HUES48 (cell line): ENCODE measurements around the gene ERC1.
A peak's percentile ranks its signal among the peaks of the same experiment; 100 is the strongest.

Source experiments
- H3K27ac ChIP-seq: one replicate; pipeline ENCODE4 v1.7.0; 2013; ENCODE audit warnings: low read depth, low read length, inconsistent platforms
- H3K27me3 ChIP-seq: 2 replicates; pipeline ENCODE4 v1.6.1; 2013; ENCODE audit warnings: mild to moderate bottlenecking, low read length; ENCODE audit not compliant: control insufficient read depth, insufficient read depth
- H3K36me3 ChIP-seq: 2 replicates; pipeline ENCODE4 v1.6.1; 2013; ENCODE audit warnings: low read length; ENCODE audit not compliant: control insufficient read depth, insufficient read depth
- H3K4me1 ChIP-seq: 2 replicates; pipeline ENCODE4 v1.6.1; 2013; ENCODE audit warnings: mild to moderate bottlenecking, low read length; ENCODE audit not compliant: control insufficient read depth, insufficient read depth
- H3K4me3 ChIP-seq: 2 replicates; pipeline ENCODE4 v1.5.1; 2013; ENCODE audit warnings: mild to moderate bottlenecking, low read depth, low read length
- H3K9ac ChIP-seq: 2 replicates; pipeline ENCODE4 v1.6.1; 2013; ENCODE audit warnings: mild to moderate bottlenecking, low read depth, low read length, moderate library complexity
- H3K9me3 ChIP-seq: 2 replicates; pipeline ENCODE4 v1.6.1; 2013; ENCODE audit warnings: low read length; ENCODE audit not compliant: control insufficient read depth, insufficient read depth

The ERC1 gene

GRCh38 chr12:1459339-1459738 lies 468.3 kb downstream of the ERC1 start:
- Histone ChIP-seq H3K9ac (no peak overlapping the region), H3K4me3 (no peak overlapping the region), H3K27ac (no peak overlapping the region), H3K36me3 (no peaks in the 10 kb centered on the region), H3K9me3 (no peaks in the 10 kb centered on the region), H3K27me3 (no peaks in the 10 kb centered on the region), H3K4me1 (no peaks in the 10 kb centered on the region)

GRCh38 chr12:1463073-1463905 lies 472.3 kb downstream of the ERC1 start:
- H3K4me3 ChIP-seq: no peak overlapping the region
- no peaks in the 10 kb centered on the region for H3K36me3 ChIP-seq
- H3K9me3 ChIP-seq: no peaks in the 10 kb centered on the region
- H3K27ac ChIP-seq: no peak overlapping the region
- no peaks in the 10 kb centered on the region for H3K4me1 ChIP-seq
- no peak overlapping the region for H3K9ac ChIP-seq
- H3K27me3 ChIP-seq: no peaks in the 10 kb centered on the region

- Histone ChIP-seq H3K27me3 (no peaks in the 10 kb centered on the region), H3K9me3 (no peaks in the 10 kb centered on the region), H3K4me1 (no peaks in the 10 kb centered on the region), H3K4me3 (no peak overlapping the region), H3K36me3 (no peaks in the 10 kb centered on the region), H3K27ac (no peak overlapping the region), H3K9ac (no peak overlapping the region)
Observed at GRCh38 chr12:1464925-1465324, 473.9 kb downstream of the ERC1 start.

- Histone ChIP-seq H3K27me3 (no peaks in the 10 kb centered on the region), H3K36me3 (no peaks in the 10 kb centered on the region), H3K4me3 (no peak overlapping the region), H3K9me3 (no peaks in the 10 kb centered on the region), H3K9ac (no peak overlapping the region), H3K4me1 (no peaks in the 10 kb centered on the region), H3K27ac (no peak overlapping the region)
Observed at GRCh38 chr12:1465990-1466389, 475.0 kb downstream of the ERC1 start.

GRCh38 chr12:1466481-1467154 lies 475.6 kb downstream of the ERC1 start:
- H3K4me1 ChIP-seq: no peaks in the 10 kb centered on the region
- H3K36me3 ChIP-seq: no peaks in the 10 kb centered on the region
- H3K27me3 ChIP-seq: no peaks in the 10 kb centered on the region
- H3K4me3 ChIP-seq: no peak overlapping the region
- no peak overlapping the region for H3K9ac ChIP-seq
- no peak overlapping the region for H3K27ac ChIP-seq
- H3K9me3 ChIP-seq: no peaks in the 10 kb centered on the region

- no peak overlapping the region for H3K27ac ChIP-seq
- H3K9me3 ChIP-seq: no peaks in the 10 kb centered on the region
- no peak overlapping the region for H3K4me3 ChIP-seq
- no peaks in the 10 kb centered on the region for H3K27me3 ChIP-seq
- H3K9ac ChIP-seq: no peak overlapping the region
- no peaks in the 10 kb centered on the region for H3K36me3 ChIP-seq
- H3K4me1 ChIP-seq: no peaks in the 10 kb centered on the region
Observed at GRCh38 chr12:1467710-1468109, 476.7 kb downstream of the ERC1 start.

- Histone ChIP-seq H3K36me3 (no peaks in the 10 kb centered on the region), H3K4me1 (peaks cover 6% of the 10 kb centered on the region), H3K9me3 (no peaks in the 10 kb centered on the region), H3K4me3 (no peak overlapping the region), H3K27ac (no peak overlapping the region), H3K9ac (no peak overlapping the region), H3K27me3 (no peaks in the 10 kb centered on the region)
Observed at GRCh38 chr12:1469070-1469469, 478.0 kb downstream of the ERC1 start.

- H3K4me1 ChIP-seq: peaks cover 16% of the 10 kb centered on the region
- no peak overlapping the region for H3K27ac ChIP-seq
- H3K4me3 ChIP-seq: no peak overlapping the region
- H3K9me3 ChIP-seq: no peaks in the 10 kb centered on the region
- H3K27me3 ChIP-seq: no peaks in the 10 kb centered on the region
- no peaks in the 10 kb centered on the region for H3K36me3 ChIP-seq
- no peak overlapping the region for H3K9ac ChIP-seq
Observed at GRCh38 chr12:1470051-1470450, 479.0 kb downstream of the ERC1 start.

GRCh38 chr12:1471224-1471623 lies 480.2 kb downstream of the ERC1 start:
- no peak overlapping the region for H3K9ac ChIP-seq
- no peaks in the 10 kb centered on the region for H3K27me3 ChIP-seq
- no peak overlapping the region for H3K27ac ChIP-seq
- no peak overlapping the region for H3K4me3 ChIP-seq
- no peaks in the 10 kb centered on the region for H3K9me3 ChIP-seq
- no peaks in the 10 kb centered on the region for H3K36me3 ChIP-seq
- peaks cover 19% of the 10 kb centered on the region for H3K4me1 ChIP-seq

GRCh38 chr12:1473418-1473817 lies 482.4 kb downstream of the ERC1 start:
- H3K27me3 ChIP-seq: no peaks in the 10 kb centered on the region
- H3K9me3 ChIP-seq: no peaks in the 10 kb centered on the region
- no peak overlapping the region for H3K4me3 ChIP-seq
- H3K36me3 ChIP-seq: no peaks in the 10 kb centered on the region
- H3K27ac ChIP-seq: peak overlapping the region; percentile 79
- peaks cover 19% of the 10 kb centered on the region for H3K4me1 ChIP-seq
- H3K9ac ChIP-seq: no peak overlapping the region

GRCh38 chr12:1474041-1474573 lies 483.1 kb downstream of the ERC1 start:
- Histone ChIP-seq H3K4me3 (no peak overlapping the region), H3K4me1 (peaks cover 19% of the 10 kb centered on the region), H3K36me3 (no peaks in the 10 kb centered on the region), H3K9ac (no peak overlapping the region), H3K27me3 (no peaks in the 10 kb centered on the region), H3K27ac (peak overlapping the region; percentile 79), H3K9me3 (no peaks in the 10 kb centered on the region)
